ENCODE data around the gene INTS14.

DNA sequence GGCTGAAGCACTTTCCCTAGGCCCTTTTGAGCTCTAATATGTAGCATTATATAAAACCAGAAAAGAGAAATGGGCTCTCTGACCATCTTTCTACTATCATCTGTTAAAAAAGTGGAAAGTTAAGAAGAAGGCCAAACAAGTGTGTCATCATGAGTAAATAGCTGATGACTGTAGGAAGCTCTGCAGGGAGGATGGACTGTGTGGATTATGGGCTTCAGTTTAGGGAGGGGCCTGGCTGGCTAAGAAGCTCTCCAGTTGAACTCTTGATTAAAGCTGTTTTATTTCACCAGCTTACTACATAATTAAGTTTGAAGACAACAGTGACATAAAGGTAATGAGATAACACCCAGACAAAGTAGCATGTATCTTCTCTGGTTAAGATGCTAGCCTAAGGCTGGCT, 30.6 kb downstream of the INTS14 start:
- TF ChIP-seq EZH2 (IDR thresholded peaks at IDR 0.05; ENCODE audit: borderline replicate concordance) (no peak), EZH2phosphoT487 (IDR thresholded peaks at IDR 0.05; ENCODE audit: low read depth, severe bottlenecking, unreplicated experiment) (no peak)
- TF ChIP-seq, protein P1, sequence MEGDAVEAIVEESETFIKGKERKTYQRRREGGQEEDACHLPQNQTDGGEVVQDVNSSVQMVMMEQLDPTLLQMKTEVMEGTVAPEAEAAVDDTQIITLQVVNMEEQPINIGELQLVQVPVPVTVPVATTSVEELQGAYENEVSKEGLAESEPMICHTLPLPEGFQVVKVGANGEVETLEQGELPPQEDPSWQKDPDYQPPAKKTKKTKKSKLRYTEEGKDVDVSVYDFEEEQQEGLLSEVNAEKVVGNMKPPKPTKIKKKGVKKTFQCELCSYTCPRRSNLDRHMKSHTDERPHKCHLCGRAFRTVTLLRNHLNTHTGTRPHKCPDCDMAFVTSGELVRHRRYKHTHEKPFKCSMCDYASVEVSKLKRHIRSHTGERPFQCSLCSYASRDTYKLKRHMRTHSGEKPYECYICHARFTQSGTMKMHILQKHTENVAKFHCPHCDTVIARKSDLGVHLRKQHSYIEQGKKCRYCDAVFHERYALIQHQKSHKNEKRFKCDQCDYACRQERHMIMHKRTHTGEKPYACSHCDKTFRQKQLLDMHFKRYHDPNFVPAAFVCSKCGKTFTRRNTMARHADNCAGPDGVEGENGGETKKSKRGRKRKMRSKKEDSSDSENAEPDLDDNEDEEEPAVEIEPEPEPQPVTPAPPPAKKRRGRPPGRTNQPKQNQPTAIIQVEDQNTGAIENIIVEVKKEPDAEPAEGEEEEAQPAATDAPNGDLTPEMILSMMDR (IDR thresholded peaks at IDR 0.05; ENCODE audit: poor library complexity), result no peak

All from hepatocyte (in vitro differentiated cells).